GM21390 (cell line): Measurements from ENCODE around the gene PTGIR.

Experiments
- ATAC-seq: cut with Tn5 transposase; IDR thresholded peaks from one replicate; pipeline ENCODE4 v1.9.1; 2021; ENCODE audit not compliant: unreplicated experiment

PTGIR gene

DNA sequence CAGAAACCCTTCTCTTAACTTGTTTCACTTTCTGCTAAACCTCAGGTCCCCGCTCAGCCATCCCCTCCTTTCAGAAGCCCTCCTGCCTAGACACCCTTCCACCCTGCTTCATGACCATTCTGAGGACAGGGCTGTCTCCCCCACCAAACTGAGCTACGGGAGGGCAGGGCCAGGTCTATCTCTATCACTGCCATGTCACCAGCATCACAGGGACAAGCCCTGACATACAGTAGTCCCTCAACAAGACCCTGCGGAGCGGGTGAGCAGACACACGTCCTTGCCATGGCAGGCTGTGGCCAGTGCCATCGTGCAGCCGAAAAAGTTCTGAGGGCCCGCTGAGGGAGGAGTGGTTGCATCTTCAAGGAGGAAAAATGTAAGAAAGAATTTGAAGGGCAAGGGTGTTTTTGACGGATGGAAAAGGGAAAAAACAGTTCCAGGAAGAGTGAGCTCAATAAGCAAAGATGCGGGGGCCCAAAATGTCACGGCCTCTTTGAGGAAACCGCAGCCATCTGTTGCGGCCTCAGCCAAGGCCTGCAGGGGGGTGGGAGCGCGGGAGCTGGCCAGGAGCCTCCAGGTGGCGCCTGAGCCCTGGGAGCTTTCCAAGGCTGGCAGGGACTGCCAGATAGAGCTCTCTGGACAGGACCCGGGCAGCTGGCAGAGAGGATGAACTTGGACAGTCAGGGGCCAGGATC lies 8.1 kb downstream of the PTGIR start:
- ATAC-seq, result no peak

GRCh38 chr19:46615966-46616365 lies 8.9 kb downstream of the PTGIR start:
- ATAC-seq, result no peak

- ATAC-seq, result no peak
Measured at GRCh38 chr19:46614114-46614722, 10.7 kb downstream of the PTGIR start.

GRCh38 chr19:46613525-46613924 lies 11.4 kb downstream of the PTGIR start:
- no peak for ATAC-seq

- ATAC-seq, result no peak
Measured at GRCh38 chr19:46611776-46612175, 13.1 kb downstream of the PTGIR start.

- ATAC-seq, result no peak
Measured at GRCh38 chr19:46610851-46611770, 13.8 kb downstream of the PTGIR start.

GRCh38 chr19:46610413-46610775 lies 14.5 kb downstream of the PTGIR start:
- no peak for ATAC-seq

GRCh38 chr19:46609511-46610412 lies 15.1 kb downstream of the PTGIR start:
- no peak for ATAC-seq

DNA sequence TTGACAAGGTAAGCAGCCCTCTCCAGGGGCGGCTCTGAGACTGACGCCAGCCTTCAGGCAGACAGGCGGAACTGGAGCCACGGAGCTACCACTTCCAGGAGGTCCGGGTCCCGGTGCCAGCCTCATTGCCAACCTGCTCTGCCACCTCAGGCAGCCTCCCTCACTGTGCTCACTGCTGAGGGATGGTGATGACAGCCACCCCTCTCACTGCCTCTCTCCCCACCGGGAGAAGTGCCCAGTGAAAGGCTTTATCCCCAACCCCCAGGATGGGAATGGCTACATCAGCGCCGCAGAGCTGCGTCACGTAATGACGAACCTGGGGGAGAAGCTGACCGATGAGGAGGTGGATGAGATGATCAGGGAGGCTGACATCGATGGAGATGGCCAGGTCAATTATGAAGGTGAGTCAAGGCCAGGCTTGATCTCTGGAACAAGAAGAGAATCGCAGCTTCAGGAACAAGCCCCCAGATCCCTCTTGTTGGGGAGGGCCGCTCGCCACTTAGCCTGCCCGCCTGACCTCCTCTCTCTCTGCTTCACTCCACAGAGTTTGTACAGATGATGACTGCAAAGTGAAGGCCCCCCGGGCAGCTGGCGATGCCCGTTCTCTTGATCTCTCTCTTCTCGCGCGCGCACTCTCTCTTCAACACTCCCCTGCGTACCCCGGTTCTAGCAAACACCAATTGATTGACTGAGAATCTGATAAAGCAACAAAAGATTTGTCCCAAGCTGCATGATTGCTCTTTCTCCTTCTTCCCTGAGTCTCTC lies 16.1 kb downstream of the PTGIR start:
- no peak for ATAC-seq

DNA sequence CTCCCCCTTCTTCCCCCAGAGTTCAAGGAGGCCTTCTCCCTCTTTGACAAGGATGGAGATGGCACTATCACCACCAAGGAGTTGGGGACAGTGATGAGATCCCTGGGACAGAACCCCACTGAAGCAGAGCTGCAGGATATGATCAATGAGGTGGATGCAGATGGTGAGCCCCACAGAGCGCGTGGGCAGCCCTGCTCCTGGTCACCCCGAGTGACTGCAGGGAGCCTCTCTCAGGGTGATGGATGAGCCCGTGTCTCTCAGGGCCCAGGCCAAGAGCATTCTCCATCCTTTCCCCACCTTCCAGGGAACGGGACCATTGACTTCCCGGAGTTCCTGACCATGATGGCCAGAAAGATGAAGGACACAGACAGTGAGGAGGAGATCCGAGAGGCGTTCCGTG lies 16.7 kb downstream of the PTGIR start:
- no peak for ATAC-seq

- no peak for ATAC-seq
Measured at GRCh38 chr19:46607448-46607841, 17.4 kb downstream of the PTGIR start.

GRCh38 chr19:46606681-46607447 lies 18.0 kb downstream of the PTGIR start:
- no peak for ATAC-seq

GRCh38 chr19:46606019-46606418 lies 18.9 kb downstream of the PTGIR start:
- ATAC-seq, result no peak

DNA sequence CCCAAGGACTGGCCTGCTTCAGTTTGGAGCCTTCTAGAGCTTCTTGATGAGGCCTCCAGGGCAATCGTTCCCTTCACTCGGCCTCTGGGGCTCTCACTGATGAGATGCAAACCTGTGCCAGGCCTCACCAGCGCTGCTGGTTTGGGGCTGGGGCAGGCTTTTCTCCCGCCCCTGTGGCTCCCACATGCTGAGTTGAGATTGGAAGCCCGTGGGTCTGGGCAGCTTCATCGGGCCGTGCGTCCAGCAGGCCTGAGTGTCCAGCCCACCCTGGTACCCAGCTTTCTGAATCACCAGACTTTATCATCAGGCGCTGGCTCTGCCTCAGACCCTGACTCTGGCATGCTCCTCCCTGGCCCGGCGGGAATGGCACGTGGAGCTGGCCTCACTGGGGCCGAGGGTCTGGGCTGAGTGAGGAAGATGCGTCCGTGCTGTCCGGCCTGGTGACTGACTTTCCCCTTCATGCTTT lies 19.5 kb downstream of the PTGIR start:
- ATAC-seq, result no peak

- ATAC-seq, result no peak
Measured at GRCh38 chr19:46604781-46605355, 20.0 kb downstream of the PTGIR start.

DNA sequence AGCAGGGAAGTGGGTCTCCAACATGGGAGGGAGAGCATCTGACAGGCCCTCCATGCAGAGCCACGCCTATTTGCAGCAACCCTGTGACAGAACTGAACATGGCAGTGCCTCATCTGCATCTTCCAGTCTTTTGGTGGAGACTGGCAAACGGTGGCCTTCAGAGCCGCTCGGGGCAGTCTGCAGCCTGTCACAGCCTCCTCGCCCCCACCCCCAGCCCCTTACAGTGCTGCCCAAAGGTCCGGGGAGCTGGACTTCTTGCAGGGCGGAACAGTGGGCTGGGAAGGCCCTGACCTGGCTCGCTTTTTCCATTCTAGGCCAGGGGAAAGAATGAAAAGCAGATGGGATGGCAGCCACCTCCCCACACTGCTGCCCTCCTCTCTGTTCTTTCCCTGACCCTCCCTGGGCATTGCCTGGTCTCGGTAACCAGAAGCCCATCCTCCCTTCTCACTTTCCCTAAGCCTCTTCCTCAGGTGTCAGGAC lies 21.1 kb downstream of the PTGIR start:
- no peak for ATAC-seq

GRCh38 chr19:46603195-46603637 lies 21.7 kb downstream of the PTGIR start:
- no peak for ATAC-seq

GRCh38 chr19:46602392-46603194 lies 22.3 kb downstream of the PTGIR start:
- ATAC-seq, result no peak
